Measurements from ENCODE around the gene KATNAL1. TPM values are rescaled to one million over a fixed set of nuclear protein-coding genes. Genes with fewer than 3 reads are reported as not detected.

Gene KATNAL1
- total and polyA plus RNA-seq, 10 of the 15 experiments (the other 5 are each of a cell fraction or from before 2014, with no cell fraction given) = 6.5 to 18.7 (median 11.7) TPM

GRCh38 chr13:30338952-30339351 is 31.6 kb upstream of the KATNAL1 start:
- POLR2A ChIA-PET = no interaction called here
- no peaks in the 10 kb centered on the region for H3K79me2 ChIP-seq (ENCODE audit: control insufficient read depth, insufficient read depth, low read length)
- H3K27ac ChIP-seq (ENCODE audit: control insufficient read depth, insufficient read depth) = no peak overlapping the region
- H3K4me2 ChIP-seq (ENCODE audit: control insufficient read depth, insufficient read depth) = no peak overlapping the region
- DNase-seq (ENCODE audit: low read depth, low spot score) (no peak), FAIRE-seq (no peak), ATAC-seq (no peak)
- no peaks in the 10 kb centered on the region for H4K20me1 ChIP-seq (ENCODE audit: control insufficient read depth, insufficient read depth)
- no peaks in the 10 kb centered on the region for H3K27me3 ChIP-seq (replicated peaks in 1 of 2; ENCODE audit: control insufficient read depth in 2 of 2, insufficient read depth in 2 of 2, low read length in 1 of 2)
- no peak overlapping the region for H2AFZ ChIP-seq (ENCODE audit: control insufficient read depth, low read depth, low read length)
- H3K9me3 ChIP-seq (replicated peaks; ENCODE audit: control insufficient read depth, insufficient read depth, low read length) = no peaks in the 10 kb centered on the region
- 81% methylated on average over 3 of the region's 3 CpGs for whole genome bisulfite sequencing (ENCODE audit: insufficient coverage, insufficient replicate concordance, low lambda C conversion rate, missing lambda C conversion rate)
- H3K9ac ChIP-seq (ENCODE audit: control insufficient read depth, insufficient read depth, low read length) = no peak overlapping the region
- no peaks in the 10 kb centered on the region for H3K36me3 ChIP-seq (ENCODE audit: control insufficient read depth in 2 of 2, insufficient read depth in 2 of 2, low read length in 1 of 2)
- CTCF ChIA-PET = no interaction called here
- SMC1A ChIA-PET (ENCODE audit: uncharacterized antibody, unreplicated experiment) = interaction anchor here (1.0 kb wide), 1 partner anchor 217 kb away, joined by 4 read pairs; no protein-coding TSS in a partner anchor
- no peak overlapping the region for H3K4me3 ChIP-seq
- RAD21 ChIA-PET (ENCODE audit: unreplicated experiment) = no interaction called here
- no peak for TF ChIP-seq ZBTB33 (IDR thresholded peaks at IDR 0.05)
- TF ChIP-seq POU2F2 (IDR thresholded peaks at IDR 0.05; ENCODE audit: borderline replicate concordance, low read depth, low read length) = no peak
- TF ChIP-seq E2F4 (IDR thresholded peaks at IDR 0.05; ENCODE audit: low read depth, low read length) = no peak
- no peaks in the 10 kb centered on the region for H3K4me1 ChIP-seq (ENCODE audit: control insufficient read depth, insufficient read depth, low read length)
- intact Hi-C loops (cut with micrococcal nuclease; ENCODE audit: unreplicated experiment) = no loop called here
- BruUV-seq (replicated peaks) = no TSS peak
- in situ Hi-C loops (cut with MboI) = no loop called here

GRCh38 chr13:30338331-30338851 is 31.0 kb upstream of the KATNAL1 start:
- no peak for FAIRE-seq
- in situ Hi-C loops (cut with MboI) (no loop called here), intact Hi-C loops (cut with micrococcal nuclease; ENCODE audit: unreplicated experiment) (no loop called here)
- no peak overlapping the region for H3K27ac ChIP-seq (ENCODE audit: control insufficient read depth, insufficient read depth)
- no peaks in the 10 kb centered on the region for H3K27me3 ChIP-seq (replicated peaks in 1 of 2; ENCODE audit: control insufficient read depth in 2 of 2, insufficient read depth in 2 of 2, low read length in 1 of 2)
- no peak for ATAC-seq
- H3K36me3 ChIP-seq (ENCODE audit: control insufficient read depth in 2 of 2, insufficient read depth in 2 of 2, low read length in 1 of 2) = no peaks in the 10 kb centered on the region
- no peaks in the 10 kb centered on the region for H3K9me3 ChIP-seq (replicated peaks; ENCODE audit: control insufficient read depth, insufficient read depth, low read length)
- no TSS peak for BruUV-seq (replicated peaks)
- ChIA-PET SMC1A (ENCODE audit: uncharacterized antibody, unreplicated experiment) (interaction anchor here (1.0 to 2.0 kb wide), 2 partner anchors 209 to 217 kb away, joined by 4 to 6 read pairs; no protein-coding TSS in a partner anchor), RAD21 (ENCODE audit: unreplicated experiment) (no interaction called here), POLR2A (no interaction called here), CTCF (interaction anchor here (0.6 kb wide), 1 partner anchor 543 kb away, joined by 3 read pairs; no protein-coding TSS in a partner anchor)
- H3K79me2 ChIP-seq (ENCODE audit: control insufficient read depth, insufficient read depth, low read length) = no peaks in the 10 kb centered on the region
- H3K4me3 ChIP-seq = no peak overlapping the region
- no peak overlapping the region for H3K4me2 ChIP-seq (ENCODE audit: control insufficient read depth, insufficient read depth)
- no peak overlapping the region for H3K9ac ChIP-seq (ENCODE audit: control insufficient read depth, insufficient read depth, low read length)
- no peak overlapping the region for H2AFZ ChIP-seq (ENCODE audit: control insufficient read depth, low read depth, low read length)
- DNase-seq (ENCODE audit: low read depth, low spot score) = no peak
- no peaks in the 10 kb centered on the region for H3K4me1 ChIP-seq (ENCODE audit: control insufficient read depth, insufficient read depth, low read length)
- H4K20me1 ChIP-seq (ENCODE audit: control insufficient read depth, insufficient read depth) = no peaks in the 10 kb centered on the region
- 95% methylated on average over 6 of the region's 6 CpGs for WGBS (ENCODE audit: insufficient coverage, insufficient replicate concordance, low lambda C conversion rate, missing lambda C conversion rate)
- TF ChIP-seq ETV6 (conservative IDR thresholded peaks at IDR 0.05 in 1 of 2, IDR thresholded peaks at IDR 0.05 in 1 of 2; ENCODE audit: borderline replicate concordance in 1 of 2, low read depth in 1 of 2) (no peak), ZBTB40 (IDR thresholded peaks at IDR 0.05; ENCODE audit: borderline replicate concordance) (no peak), ZBTB33 (IDR thresholded peaks at IDR 0.05) (no peak), HDGF (IDR thresholded peaks at IDR 0.05) (no peak)
